ENCODE results near the gene DENND1A.

GRCh38 chr9:123392802-123393201 is 537.1 kb downstream of the DENND1A start:
- no peak for TF ChIP-seq SIN3A (IDR thresholded peaks at IDR 0.05; ENCODE audit: borderline replicate concordance, insufficient read depth, low read length)
- TF ChIP-seq, protein P1, sequence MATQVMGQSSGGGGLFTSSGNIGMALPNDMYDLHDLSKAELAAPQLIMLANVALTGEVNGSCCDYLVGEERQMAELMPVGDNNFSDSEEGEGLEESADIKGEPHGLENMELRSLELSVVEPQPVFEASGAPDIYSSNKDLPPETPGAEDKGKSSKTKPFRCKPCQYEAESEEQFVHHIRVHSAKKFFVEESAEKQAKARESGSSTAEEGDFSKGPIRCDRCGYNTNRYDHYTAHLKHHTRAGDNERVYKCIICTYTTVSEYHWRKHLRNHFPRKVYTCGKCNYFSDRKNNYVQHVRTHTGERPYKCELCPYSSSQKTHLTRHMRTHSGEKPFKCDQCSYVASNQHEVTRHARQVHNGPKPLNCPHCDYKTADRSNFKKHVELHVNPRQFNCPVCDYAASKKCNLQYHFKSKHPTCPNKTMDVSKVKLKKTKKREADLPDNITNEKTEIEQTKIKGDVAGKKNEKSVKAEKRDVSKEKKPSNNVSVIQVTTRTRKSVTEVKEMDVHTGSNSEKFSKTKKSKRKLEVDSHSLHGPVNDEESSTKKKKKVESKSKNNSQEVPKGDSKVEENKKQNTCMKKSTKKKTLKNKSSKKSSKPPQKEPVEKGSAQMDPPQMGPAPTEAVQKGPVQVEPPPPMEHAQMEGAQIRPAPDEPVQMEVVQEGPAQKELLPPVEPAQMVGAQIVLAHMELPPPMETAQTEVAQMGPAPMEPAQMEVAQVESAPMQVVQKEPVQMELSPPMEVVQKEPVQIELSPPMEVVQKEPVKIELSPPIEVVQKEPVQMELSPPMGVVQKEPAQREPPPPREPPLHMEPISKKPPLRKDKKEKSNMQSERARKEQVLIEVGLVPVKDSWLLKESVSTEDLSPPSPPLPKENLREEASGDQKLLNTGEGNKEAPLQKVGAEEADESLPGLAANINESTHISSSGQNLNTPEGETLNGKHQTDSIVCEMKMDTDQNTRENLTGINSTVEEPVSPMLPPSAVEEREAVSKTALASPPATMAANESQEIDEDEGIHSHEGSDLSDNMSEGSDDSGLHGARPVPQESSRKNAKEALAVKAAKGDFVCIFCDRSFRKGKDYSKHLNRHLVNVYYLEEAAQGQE (IDR thresholded peaks at IDR 0.05; ENCODE audit: insufficient read depth in 1 of 2, low read depth in 2 of 2, low read length in 2 of 2), result no peak

All from PFSK-1 (cell line).